Mesendoderm (in vitro differentiated cells): ENCODE measurements around the gene CCNT1. TPM values are rescaled to one million over a fixed set of nuclear protein-coding genes. Genes with fewer than 3 reads are reported as not detected.

Source experiments
- DNase-seq: peaks from one replicate; pipeline ENCODE4 v3.0.0; 2013
- H2AK5ac ChIP-seq: 2 replicates; pipeline ENCODE4 v1.6.1; 2013; ENCODE audit warnings: low read length, inconsistent platforms
- H2BK120ac ChIP-seq: 2 replicates; pipeline ENCODE4 v1.6.1; 2013; ENCODE audit warnings: low read depth, mild to moderate bottlenecking, low read length, moderate library complexity, mixed read lengths
- H2BK15ac ChIP-seq: replicated peaks from 2 replicates; pipeline ENCODE4 v1.6.1; 2013; ENCODE audit warnings: low read depth, mild to moderate bottlenecking, moderate library complexity
- H2BK5ac ChIP-seq: 2 replicates; pipeline ENCODE4 v1.6.1; 2013; ENCODE audit warnings: low read length, inconsistent platforms
- H3K18ac ChIP-seq: 2 replicates; pipeline ENCODE4 v1.6.1; 2013; ENCODE audit warnings: mild to moderate bottlenecking, low read length, mixed read lengths
- H3K23ac ChIP-seq: one replicate; pipeline ENCODE4 v1.6.1; 2013; ENCODE audit warnings: low read length
- H3K27ac ChIP-seq: 2 replicates; pipeline ENCODE4 v1.5.1; 2013; ENCODE audit warnings: low read depth, mild to moderate bottlenecking, inconsistent platforms, low read length, moderate library complexity
- H3K27me3 ChIP-seq: 2 replicates; pipeline ENCODE4 v1.6.1; 2013; ENCODE audit warnings: low read length, control low read depth, mild to moderate bottlenecking, inconsistent platforms; ENCODE audit not compliant: insufficient read depth, poor library complexity
- H3K36me3 ChIP-seq: 2 replicates; pipeline ENCODE4 v1.6.1; 2013; ENCODE audit warnings: low read length, inconsistent platforms; ENCODE audit not compliant: control insufficient read depth, insufficient read depth
- H3K4ac ChIP-seq: one replicate; pipeline ENCODE4 v1.6.1; 2013; ENCODE audit warnings: low read depth, mild to moderate bottlenecking, low read length, moderate library complexity
- H3K4me1 ChIP-seq: 2 replicates; pipeline ENCODE4 v1.6.1; 2013; ENCODE audit warnings: low read depth, low read length, inconsistent platforms; ENCODE audit not compliant: control insufficient read depth
- H3K4me2 ChIP-seq: 2 replicates; pipeline ENCODE4 v1.6.1; 2013; ENCODE audit warnings: low read length
- H3K4me3 ChIP-seq: 2 replicates; pipeline ENCODE4 v1.5.1; 2013; ENCODE audit warnings: mild to moderate bottlenecking, low read length
- H3K56ac ChIP-seq: one replicate; pipeline ENCODE4 v1.6.1; 2013; ENCODE audit warnings: low read length
- H3K79me1 ChIP-seq: 2 replicates; pipeline ENCODE4 v1.6.1; 2013; ENCODE audit warnings: low read length, inconsistent platforms
- H3K79me2 ChIP-seq: 2 replicates; pipeline ENCODE4 v1.6.1; 2013; ENCODE audit warnings: mild to moderate bottlenecking, low read length; ENCODE audit not compliant: control insufficient read depth, insufficient read depth
- H3K9ac ChIP-seq: 2 replicates; pipeline ENCODE4 v1.6.1; 2013; ENCODE audit warnings: low read length, inconsistent platforms
- H4K5ac ChIP-seq: one replicate; pipeline ENCODE4 v1.6.1; 2013; ENCODE audit warnings: low read length
- H4K8ac ChIP-seq: one replicate; pipeline ENCODE4 v1.6.1; 2013; ENCODE audit warnings: low read depth, mild to moderate bottlenecking, control low read depth, low read length, moderate library complexity
- WGBS: extraction: QIAGEN DNeasy Blood & Tissue Kit; methylation state at CpG from one replicate; pipeline ENCODE4 v1.1.7; 2013; ENCODE audit warnings: low lambda C conversion rate, missing lambda C conversion rate; ENCODE audit not compliant: insufficient coverage; ENCODE audit errors: extremely low coverage; 5-methylcytosine and 5-hydroxymethylcytosine counted together
- small RNA-seq: library from polyadenylated mRNA; stranded (forward); fragments of <200 nt; extraction: miRNeasy Mini kit (QIAGEN cat#:217004); gene quantifications from one replicate; pipeline ENCODE3, GENCODE V24; 2013; ENCODE audit not compliant: insufficient read depth

Gene CCNT1

DNA sequence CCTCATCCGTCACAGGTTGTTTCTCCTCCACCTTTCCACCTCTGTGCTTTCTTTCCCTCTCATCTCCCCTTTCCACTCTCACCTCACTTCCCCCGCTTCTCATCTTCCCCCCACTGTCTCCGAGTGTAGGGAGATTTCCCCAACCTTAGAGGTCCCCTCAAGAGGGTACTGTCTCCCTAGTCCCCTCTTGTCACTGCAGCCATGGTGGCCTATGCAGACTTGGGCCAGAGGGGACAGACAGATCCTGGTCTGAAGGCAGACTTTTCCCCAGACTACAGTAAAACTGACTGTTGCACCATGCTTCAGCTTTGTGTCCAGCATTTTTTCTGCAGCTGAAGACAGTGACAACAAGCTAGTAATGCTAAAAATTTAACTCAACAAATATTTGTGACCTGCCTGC lies 75.7 kb downstream of the CCNT1 start:
- Histone ChIP-seq H3K23ac (no peak overlapping the region), H2BK120ac (no peak overlapping the region), H2BK5ac (no peak overlapping the region), H3K4me1 (no peaks in the 10 kb centered on the region), H2BK15ac (no peak overlapping the region), H3K56ac (no peak overlapping the region), H3K27me3 (no peaks in the 10 kb centered on the region), H2AK5ac (no peak overlapping the region), H4K8ac (no peak overlapping the region), H3K4me3 (no peak overlapping the region), H3K79me1 (no peaks in the 10 kb centered on the region), H3K79me2 (no peaks in the 10 kb centered on the region), H3K9ac (no peak overlapping the region), H3K4ac (no peak overlapping the region), H3K4me2 (no peak overlapping the region), H3K36me3 (peaks cover 3% of the 10 kb centered on the region), H3K18ac (no peak overlapping the region), H3K27ac (no peak overlapping the region), H4K5ac (no peak overlapping the region)
- WGBS: 100% methylated on average over 1 of the region's 3 CpGs
- DNase-seq: no peak

DNA sequence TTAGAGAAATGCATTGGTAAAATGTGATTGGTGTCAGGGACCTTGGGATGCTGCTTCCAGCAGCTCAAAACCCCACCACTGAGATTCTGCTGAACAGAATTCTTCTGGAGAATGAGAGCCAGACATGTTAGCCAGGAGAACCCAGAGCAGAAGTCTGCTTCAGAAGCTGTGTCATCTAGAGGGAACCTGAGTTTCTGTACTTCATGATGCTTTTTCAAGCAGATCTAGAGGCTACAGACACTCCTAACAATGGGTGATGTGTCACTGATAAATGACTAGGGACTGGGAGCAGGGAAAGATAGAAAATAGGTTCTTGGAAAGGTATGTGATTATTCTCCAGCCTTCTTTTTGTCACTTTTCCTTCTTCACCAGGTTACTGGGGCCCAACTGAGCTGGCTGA lies 76.1 kb downstream of the CCNT1 start:
- H3K18ac ChIP-seq: no peak overlapping the region
- H4K8ac ChIP-seq: no peak overlapping the region
- H3K27ac ChIP-seq: no peak overlapping the region
- DNase-seq: no peak
- H3K9ac ChIP-seq: no peak overlapping the region
- H3K79me2 ChIP-seq: no peaks in the 10 kb centered on the region
- H2AK5ac ChIP-seq: no peak overlapping the region
- no peak overlapping the region for H3K4me2 ChIP-seq
- no peaks in the 10 kb centered on the region for H3K4me1 ChIP-seq
- H3K56ac ChIP-seq: no peak overlapping the region
- H4K5ac ChIP-seq: no peak overlapping the region
- H3K4me3 ChIP-seq: no peak overlapping the region
- H3K4ac ChIP-seq: no peak overlapping the region
- H2BK5ac ChIP-seq: no peak overlapping the region
- H3K36me3 ChIP-seq: peaks cover 3% of the 10 kb centered on the region
- H3K79me1 ChIP-seq: no peaks in the 10 kb centered on the region
- no peak overlapping the region for H3K23ac ChIP-seq
- H3K27me3 ChIP-seq: no peaks in the 10 kb centered on the region
- H2BK15ac ChIP-seq: no peak overlapping the region
- H2BK120ac ChIP-seq: no peak overlapping the region

Small RNA genes lying within 50 kb of the gene (small RNA-seq; reads per million reads assigned to genes)
- not detected for gene MIR1291
- 5.9 reads per million, percentile 75 among the genes with 10 or more reads in this experiment for gene SNORA2A
- gene SNORA2B: 1.1 reads per million
- 1.8 reads per million, percentile 8 among the genes with 10 or more reads in this experiment for gene SNORA2C
